Stimulated activated CD4-positive, alpha-beta T cell treated with anti-CD3 and anti-CD28 coated beads, Interleukin-1b, Interleukin-23, amount 100 ng/mL, for 24 hours (primary cell): Measurements from ENCODE around the gene XYLT2.
"Not testable (repeated sequence)": the region's sequence is repeated elsewhere in the genome, so short reads cannot be mapped to it uniquely, and the experiment has no call there.

Experiments
- DNase-seq, 4 experiments: peaks; one replicate each; pipeline ENCODE4 v3.0.0-alpha.2; 2020; ENCODE audit warnings: low read depth in 4 of 4, low spot score in 1 of 4

XYLT2 gene

GRCh38 chr17:50389534-50389933, 43.6 kb downstream of the XYLT2 start:
- DNase-seq: no peak

- no peak for DNase-seq
Measured at GRCh38 chr17:50392621-50393020, 46.7 kb downstream of the XYLT2 start.

GRCh38 chr17:50393700-50394099, 47.8 kb downstream of the XYLT2 start:
- DNase-seq: no peak

- DNase-seq: no peak
Measured at GRCh38 chr17:50394711-50395110, 48.8 kb downstream of the XYLT2 start.

GRCh38 chr17:50396261-50397110, 50.6 kb downstream of the XYLT2 start:
- DNase-seq: no peak

- DNase-seq: peak; percentile 85 to 96 (median 86)
Measured at GRCh38 chr17:50397111-50397918, 51.4 kb downstream of the XYLT2 start, which contains the start of gene LRRC59. LRRC59 (minus strand) TSS chr17:50397523; CDS start chr17:50397317, 206 bp downstream.

- DNase-seq: no peak
Measured at GRCh38 chr17:50397919-50398285, 52.0 kb downstream of the XYLT2 start.

- not testable (repeated sequence) for DNase-seq
Measured at GRCh38 chr17:50398672-50399071, 52.7 kb downstream of the XYLT2 start.

- DNase-seq: not testable (repeated sequence)
Measured at GRCh38 chr17:50399591-50399990, 53.7 kb downstream of the XYLT2 start.

- DNase-seq: not testable (repeated sequence)
Measured at GRCh38 chr17:50405351-50405750, 59.4 kb downstream of the XYLT2 start.

- no peak for DNase-seq
Measured at GRCh38 chr17:50406578-50406977, 60.7 kb downstream of the XYLT2 start.

GRCh38 chr17:50407921-50408320, 62.0 kb downstream of the XYLT2 start:
- DNase-seq: no peak
